GM12892 (cell line): Measurements from ENCODE around the gene BLACAT1.

Experiments
- POLR2A ChIP-seq: IDR thresholded peaks from 2 replicates; pipeline ENCODE4 v1.6.1; 2011; ENCODE audit warnings: low read depth, low read length, control low read depth
- POLR2AphosphoS5 ChIP-seq: IDR thresholded peaks from 2 replicates; pipeline ENCODE4 v1.6.1; 2011; ENCODE audit warnings: low read depth, low read length, control low read depth
- TAF1 ChIP-seq: IDR thresholded peaks from 2 replicates; pipeline ENCODE4 v1.6.1; 2011; ENCODE audit warnings: low read depth, mild to moderate bottlenecking, control low read depth, low read length, borderline replicate concordance

GRCh38 chr1:205494115-205494514 is 38.3 kb upstream of the BLACAT1 start:
- TF ChIP-seq POLR2AphosphoS5 (no peak), TAF1 (no peak), POLR2A (no peak)
